ENCODE data around the gene GNB1L.
"Not testable (repeated sequence)": the region's sequence is repeated elsewhere in the genome, so short reads cannot be mapped to it uniquely, and the experiment has no call there.

The GNB1L gene

DNA sequence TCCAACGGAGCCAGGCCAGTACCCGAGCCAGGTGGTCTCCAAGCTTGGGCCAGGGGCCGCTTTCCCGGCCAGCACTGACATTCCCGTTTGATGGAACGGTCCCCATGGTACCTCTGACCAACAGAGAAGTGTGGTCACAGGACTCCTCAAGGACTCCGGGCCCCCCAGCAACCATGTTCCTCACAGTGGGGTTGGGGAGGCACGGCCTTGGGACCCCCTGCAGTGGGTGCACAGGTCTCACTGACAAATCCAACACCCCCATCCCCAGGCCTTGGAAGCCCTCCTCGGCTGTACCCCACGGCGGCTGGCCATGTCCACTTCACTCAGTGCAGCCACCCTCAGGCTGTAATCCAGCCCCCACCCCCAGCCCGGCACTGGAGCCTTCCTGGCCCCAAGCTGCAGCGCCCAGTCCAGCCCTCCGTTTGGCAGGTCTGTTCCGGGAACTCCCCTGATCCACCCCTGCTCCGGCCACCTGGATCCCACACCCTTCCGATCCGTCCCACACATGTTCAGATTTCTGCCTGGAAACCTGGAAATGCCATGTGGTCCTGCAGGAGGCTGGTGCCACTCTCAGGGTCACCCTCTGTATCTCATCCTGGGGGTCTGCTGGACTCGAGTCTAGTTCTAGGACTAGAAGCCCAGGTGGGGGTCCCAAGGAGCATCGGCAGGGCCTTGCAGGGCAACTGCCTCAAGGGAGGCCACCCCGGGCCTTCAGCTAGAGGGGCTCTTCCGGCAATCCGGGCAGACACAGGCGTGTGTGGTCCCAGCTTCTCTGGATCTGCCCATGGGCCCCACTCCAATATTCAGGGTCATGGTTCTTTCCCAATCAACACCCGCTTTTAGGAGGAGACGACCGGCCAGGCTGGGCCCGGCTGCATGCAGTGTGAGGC, 67.5 kb downstream of the GNB1L start:
- H3K4me3 ChIP-seq (ENCODE audit: low read length in 2 of 2): no peak overlapping the region
- peaks cover 0 to 5% of the 10 kb centered on the region in 2 donors for H3K27me3 ChIP-seq (ENCODE audit: control insufficient read depth in 1 of 2, insufficient read depth in 2 of 2, low read length in 2 of 2)
- no peak overlapping the region for H3K9ac ChIP-seq (ENCODE audit: low read length in 2 of 2)
- no peaks in the 10 kb centered on the region for H3K4me1 ChIP-seq (ENCODE audit: control insufficient read depth, insufficient read depth, low read length)
- peaks cover 0 to 6% of the 10 kb centered on the region in 2 donors for H3K9me3 ChIP-seq (ENCODE audit: control insufficient read depth in 2 of 2, low read length in 2 of 2)
- no peak overlapping the region for H3K27ac ChIP-seq (ENCODE audit: low read length)
- no peaks in the 10 kb centered on the region for H3K36me3 ChIP-seq (ENCODE audit: control insufficient read depth in 2 of 2, insufficient read depth in 2 of 2, low read length in 2 of 2)

DNA sequence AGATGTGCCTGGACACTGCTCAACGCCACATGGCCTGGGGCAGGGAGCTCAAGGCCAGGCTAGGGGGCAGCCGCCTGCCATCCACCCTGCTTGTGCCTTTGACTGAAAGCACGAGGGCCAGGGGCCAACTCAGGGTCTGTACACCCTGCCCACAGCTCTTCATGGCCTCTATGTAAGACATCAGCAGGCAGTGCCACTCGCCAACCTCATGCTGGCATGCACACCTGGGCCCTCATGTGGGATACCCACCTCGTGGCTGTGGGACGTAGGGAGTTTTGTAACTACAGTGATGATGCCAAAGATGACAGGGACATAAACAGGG, 68.4 kb downstream of the GNB1L start:
- H3K9ac ChIP-seq (ENCODE audit: low read length in 2 of 2): no peak overlapping the region

DNA sequence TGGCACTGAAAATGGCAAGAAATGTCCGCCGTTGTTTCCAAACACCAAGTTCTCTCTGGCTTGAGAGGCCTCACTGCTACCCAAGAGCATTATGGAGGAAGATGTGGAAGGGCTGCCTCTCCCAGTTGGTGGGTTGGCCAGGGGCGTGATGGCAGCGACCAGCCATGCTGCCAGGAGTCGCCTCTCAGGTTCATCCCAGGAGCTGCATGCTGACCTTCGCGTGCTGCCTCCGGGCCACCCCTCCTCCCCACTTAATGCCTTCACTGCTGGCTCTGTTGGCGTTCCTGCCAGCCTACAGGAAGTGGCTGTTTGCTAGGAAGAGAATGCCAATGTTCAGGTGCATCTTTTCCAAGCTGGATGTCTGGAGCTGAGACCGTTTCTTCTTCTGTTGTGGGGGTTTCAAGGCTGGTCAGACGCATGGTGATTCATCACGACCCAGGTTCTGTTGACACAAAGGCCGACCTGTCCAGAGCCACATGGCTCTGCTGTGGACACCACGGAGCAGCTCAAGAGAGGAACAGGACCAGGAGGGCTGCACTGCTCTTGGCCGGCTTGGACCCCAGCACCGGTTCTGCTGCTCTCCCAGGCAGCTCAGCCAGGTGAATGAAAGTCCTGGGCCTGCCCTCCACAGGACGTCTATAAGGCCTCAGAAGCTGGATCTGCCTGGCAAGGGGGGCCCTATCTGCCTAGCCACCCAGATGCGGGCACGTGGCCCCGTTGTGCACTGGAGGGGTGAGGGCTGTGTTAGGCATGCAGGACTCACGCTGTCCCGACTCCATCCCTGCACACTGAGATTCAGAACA, 69.0 kb downstream of the GNB1L start:
- Histone ChIP-seq H3K4me1 (ENCODE audit: control insufficient read depth, insufficient read depth, low read length) (no peaks in the 10 kb centered on the region), H3K9ac (ENCODE audit: low read length in 2 of 2) (no peak overlapping the region), H3K4me3 (ENCODE audit: low read length in 2 of 2) (no peak overlapping the region)

More for the DNA sequence above, 68.4 kb downstream of the GNB1L start:
- peaks cover 0 to 5% of the 10 kb centered on the region in 2 donors for H3K27me3 ChIP-seq (ENCODE audit: control insufficient read depth in 1 of 2, insufficient read depth in 2 of 2, low read length in 2 of 2)
- no peak overlapping the region for H3K27ac ChIP-seq (ENCODE audit: low read length)
- H3K9me3 ChIP-seq (ENCODE audit: control insufficient read depth in 2 of 2, low read length in 2 of 2): no peaks in the 10 kb centered on the region
- H3K36me3 ChIP-seq (ENCODE audit: control insufficient read depth in 2 of 2, insufficient read depth in 2 of 2, low read length in 2 of 2): no peaks in the 10 kb centered on the region
- no peak overlapping the region for H3K4me3 ChIP-seq (ENCODE audit: low read length in 2 of 2)
- no peaks in the 10 kb centered on the region for H3K4me1 ChIP-seq (ENCODE audit: control insufficient read depth, insufficient read depth, low read length)

DNA sequence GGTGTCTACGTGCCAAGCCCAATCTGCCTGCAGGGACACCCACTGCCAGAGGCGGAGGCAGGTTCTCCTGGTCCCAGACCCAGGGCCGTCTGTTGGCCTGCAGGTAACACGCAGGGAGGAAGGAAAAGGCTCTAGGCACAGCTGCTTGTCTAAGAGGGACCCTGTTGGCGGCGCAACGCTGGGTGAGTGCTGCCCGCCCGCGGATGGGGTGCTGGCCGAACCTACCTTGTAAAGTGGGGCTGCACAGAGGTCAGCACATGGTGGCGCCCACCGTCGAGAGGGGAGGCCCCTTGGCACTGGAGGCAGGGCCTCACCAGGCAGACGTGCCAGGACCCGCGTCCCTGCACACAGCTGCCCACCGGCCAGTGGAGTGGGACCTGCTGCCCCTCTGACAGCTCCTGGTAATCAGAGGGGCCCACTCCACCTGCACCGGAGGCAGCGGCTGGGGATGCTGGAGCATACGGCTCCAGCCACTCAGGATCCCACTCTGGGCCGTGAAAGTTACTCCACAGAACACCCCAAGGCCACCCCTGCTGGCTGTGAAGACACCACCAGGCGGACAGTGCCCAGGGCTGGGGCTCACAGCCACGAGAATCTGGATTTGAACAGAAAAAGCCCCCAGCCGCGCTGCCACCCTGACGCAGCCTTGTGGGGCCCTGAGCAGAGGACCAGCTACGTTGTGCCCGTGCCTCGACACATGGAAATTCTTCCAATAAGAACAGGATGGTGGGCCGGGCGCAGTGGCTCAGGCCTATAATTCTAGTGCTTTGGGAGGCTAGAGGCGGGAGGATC, 70.1 kb downstream of the GNB1L start:
- H3K9me3 ChIP-seq (ENCODE audit: control insufficient read depth in 2 of 2, low read length in 2 of 2): no peaks in the 10 kb centered on the region
- H3K4me3 ChIP-seq (ENCODE audit: low read length in 2 of 2): no peak overlapping the region
- H3K4me1 ChIP-seq (ENCODE audit: control insufficient read depth, insufficient read depth, low read length): no peaks in the 10 kb centered on the region
- H3K9ac ChIP-seq (ENCODE audit: low read length in 2 of 2): no peak overlapping the region
- no peak overlapping the region for H3K27ac ChIP-seq (ENCODE audit: low read length)
- H3K27me3 ChIP-seq (ENCODE audit: control insufficient read depth in 1 of 2, insufficient read depth in 2 of 2, low read length in 2 of 2): peaks cover 0 to 5% of the 10 kb centered on the region in 2 donors
- no peaks in the 10 kb centered on the region for H3K36me3 ChIP-seq (ENCODE audit: control insufficient read depth in 2 of 2, insufficient read depth in 2 of 2, low read length in 2 of 2)

More for the DNA sequence above, 69.0 kb downstream of the GNB1L start:
- no peaks in the 10 kb centered on the region for H3K9me3 ChIP-seq (ENCODE audit: control insufficient read depth in 2 of 2, low read length in 2 of 2)
- peaks cover 0 to 5% of the 10 kb centered on the region in 2 donors for H3K27me3 ChIP-seq (ENCODE audit: control insufficient read depth in 1 of 2, insufficient read depth in 2 of 2, low read length in 2 of 2)
- H3K27ac ChIP-seq (ENCODE audit: low read length): no peak overlapping the region
- H3K36me3 ChIP-seq (ENCODE audit: control insufficient read depth in 2 of 2, insufficient read depth in 2 of 2, low read length in 2 of 2): no peaks in the 10 kb centered on the region

DNA sequence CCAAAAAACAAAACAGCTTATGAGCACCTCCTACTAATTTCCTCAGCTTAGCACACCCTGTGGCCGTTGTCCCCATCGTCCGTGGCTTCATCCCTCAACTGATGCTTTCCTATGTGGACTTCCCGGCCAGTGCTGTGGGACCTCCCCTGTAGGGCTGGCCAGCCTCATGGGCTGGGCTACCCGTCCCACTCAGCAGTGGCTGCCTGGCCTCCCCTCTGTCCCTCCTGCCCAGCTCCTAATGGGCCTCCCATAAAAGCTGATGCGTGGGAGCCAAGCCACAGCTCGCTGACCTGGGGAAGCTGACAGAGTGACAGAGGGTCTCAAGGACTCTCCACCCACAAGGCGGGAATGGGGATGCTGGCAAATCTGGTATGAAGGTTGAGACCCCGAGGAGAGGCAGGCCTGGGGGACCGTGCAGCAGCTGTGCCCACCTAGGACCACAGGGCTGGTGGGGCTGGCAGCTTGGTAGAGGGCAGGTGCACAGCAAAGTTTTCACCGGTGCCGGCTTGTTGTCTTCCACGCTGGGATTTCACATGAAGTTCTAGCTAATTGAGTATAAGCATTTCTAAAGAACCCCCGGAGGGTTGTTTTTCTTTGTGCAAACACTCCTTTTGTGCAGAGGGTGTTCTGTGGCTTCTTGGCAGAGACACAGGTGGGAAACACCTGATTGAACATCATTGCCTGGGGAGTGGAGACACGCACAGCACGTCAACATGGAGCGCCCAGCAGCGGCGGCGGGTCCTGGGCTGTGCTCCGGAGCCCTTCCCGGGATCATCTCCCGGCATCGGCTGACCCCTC, 70.9 kb downstream of the GNB1L start:
- H3K27ac ChIP-seq (ENCODE audit: low read length): no peak overlapping the region
- no peaks in the 10 kb centered on the region for H3K9me3 ChIP-seq (ENCODE audit: control insufficient read depth in 2 of 2, low read length in 2 of 2)
- peaks cover 4 to 5% of the 10 kb centered on the region in 2 donors for H3K27me3 ChIP-seq (ENCODE audit: control insufficient read depth in 1 of 2, insufficient read depth in 2 of 2, low read length in 2 of 2)
- no peak overlapping the region for H3K4me3 ChIP-seq (ENCODE audit: low read length in 2 of 2)
- H3K9ac ChIP-seq (ENCODE audit: low read length in 2 of 2): no peak overlapping the region
- H3K4me1 ChIP-seq (ENCODE audit: control insufficient read depth, insufficient read depth, low read length): no peaks in the 10 kb centered on the region
- no peaks in the 10 kb centered on the region for H3K36me3 ChIP-seq (ENCODE audit: control insufficient read depth in 2 of 2, insufficient read depth in 2 of 2, low read length in 2 of 2)

DNA sequence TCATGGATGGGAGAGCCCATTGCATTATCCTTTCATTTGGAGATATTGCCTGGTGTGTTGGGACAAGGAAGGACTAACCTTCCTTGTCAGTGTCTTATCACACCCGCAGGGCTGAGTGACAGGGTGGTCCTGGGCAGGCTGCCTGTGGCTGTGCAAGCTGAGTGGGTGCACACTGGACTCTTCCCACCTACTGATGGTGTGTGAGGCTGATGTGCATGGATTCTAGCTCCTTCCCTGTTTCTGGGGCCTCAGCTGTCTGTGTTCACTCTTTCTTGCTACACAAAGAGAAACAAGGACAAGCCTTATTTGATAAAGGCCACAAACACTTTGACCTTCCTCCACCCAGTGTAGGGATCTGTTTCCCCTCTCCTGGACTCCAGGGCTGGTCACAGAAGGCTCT, 72.1 kb downstream of the GNB1L start:
- no peaks in the 10 kb centered on the region for H3K4me1 ChIP-seq (ENCODE audit: control insufficient read depth, insufficient read depth, low read length)

DNA sequence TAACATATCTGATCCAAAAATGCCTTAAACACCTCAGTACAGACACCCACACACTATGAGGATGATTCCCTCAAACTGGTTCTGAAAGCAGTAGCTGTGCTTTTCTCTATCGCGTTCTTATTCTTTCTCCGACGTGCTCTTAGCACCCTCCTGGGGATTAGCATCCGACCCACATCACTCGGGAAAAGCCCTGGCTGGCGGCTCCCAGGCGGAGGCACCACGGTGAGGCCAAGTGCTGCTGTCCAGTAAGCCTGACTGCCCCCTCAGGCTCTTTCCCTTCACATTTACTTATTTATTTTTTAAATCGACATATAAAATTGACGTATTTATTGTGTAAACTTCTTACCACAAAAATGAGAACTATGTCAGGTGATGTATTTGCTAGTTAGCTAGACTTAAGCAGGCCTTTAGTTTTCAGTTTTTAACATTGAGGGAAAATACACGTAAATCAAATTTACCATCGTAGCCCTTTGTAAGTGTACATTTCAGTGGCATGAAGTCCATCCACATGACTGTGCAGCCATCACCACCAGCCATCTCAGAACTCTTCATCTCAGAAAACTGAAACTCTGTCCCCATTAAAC, 74.9 kb downstream of the GNB1L start:
- H3K27ac ChIP-seq (ENCODE audit: low read length): no peak overlapping the region
- H3K4me3 ChIP-seq (ENCODE audit: low read length in 2 of 2): peak overlapping the region in 1 of 2 donors; percentile 40
- no peaks in the 10 kb centered on the region for H3K36me3 ChIP-seq (ENCODE audit: control insufficient read depth in 2 of 2, insufficient read depth in 2 of 2, low read length in 2 of 2)
- no peaks in the 10 kb centered on the region for H3K9me3 ChIP-seq (ENCODE audit: control insufficient read depth in 2 of 2, low read length in 2 of 2)
- peaks cover 2% of the 10 kb centered on the region for H3K4me1 ChIP-seq (ENCODE audit: control insufficient read depth, insufficient read depth, low read length)
- no peak overlapping the region for H3K9ac ChIP-seq (ENCODE audit: low read length in 2 of 2)
- H3K27me3 ChIP-seq (ENCODE audit: control insufficient read depth in 1 of 2, insufficient read depth in 2 of 2, low read length in 2 of 2): peaks cover 6 to 8% of the 10 kb centered on the region in 2 donors

More for the DNA sequence above, 72.1 kb downstream of the GNB1L start:
- Histone ChIP-seq H3K27ac (ENCODE audit: low read length) (no peak overlapping the region), H3K36me3 (ENCODE audit: control insufficient read depth in 2 of 2, insufficient read depth in 2 of 2, low read length in 2 of 2) (no peaks in the 10 kb centered on the region), H3K4me3 (ENCODE audit: low read length in 2 of 2) (no peak overlapping the region), H3K27me3 (ENCODE audit: control insufficient read depth in 1 of 2, insufficient read depth in 2 of 2, low read length in 2 of 2) (peaks cover 5% of the 10 kb centered on the region in 2 donors), H3K9ac (ENCODE audit: low read length in 2 of 2) (no peak overlapping the region), H3K9me3 (ENCODE audit: control insufficient read depth in 2 of 2, low read length in 2 of 2) (no peaks in the 10 kb centered on the region)

DNA sequence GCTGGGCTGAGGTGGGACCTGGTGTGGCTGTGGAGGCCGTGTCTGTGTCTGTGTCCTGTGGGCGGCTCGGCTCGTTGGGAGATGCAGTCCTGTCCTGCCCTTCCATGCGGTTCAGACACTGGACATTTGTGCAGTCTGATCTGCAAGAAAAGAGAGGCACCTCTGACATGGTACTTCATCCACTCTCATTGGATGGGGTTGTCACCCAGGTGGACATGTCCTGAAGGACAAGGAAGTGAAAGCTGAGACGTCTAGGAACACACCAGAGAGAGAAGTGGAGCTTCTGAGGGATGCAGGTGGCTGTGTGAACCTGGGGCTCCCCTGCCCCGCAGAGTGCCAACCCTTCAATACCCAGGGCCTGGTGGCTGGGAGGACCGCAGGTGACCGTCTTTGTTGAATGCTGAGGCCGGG, 75.7 kb downstream of the GNB1L start:
- no peak overlapping the region for H3K9ac ChIP-seq (ENCODE audit: low read length in 2 of 2)
- H3K9me3 ChIP-seq (ENCODE audit: control insufficient read depth in 2 of 2, low read length in 2 of 2): no peaks in the 10 kb centered on the region
- no peaks in the 10 kb centered on the region for H3K36me3 ChIP-seq (ENCODE audit: control insufficient read depth in 2 of 2, insufficient read depth in 2 of 2, low read length in 2 of 2)
- H3K4me1 ChIP-seq (ENCODE audit: control insufficient read depth, insufficient read depth, low read length): peaks cover 2% of the 10 kb centered on the region
- no peak overlapping the region for H3K4me3 ChIP-seq (ENCODE audit: low read length in 2 of 2)
- H3K27me3 ChIP-seq (ENCODE audit: control insufficient read depth in 1 of 2, insufficient read depth in 2 of 2, low read length in 2 of 2): peaks cover 6 to 8% of the 10 kb centered on the region in 2 donors
- no peak overlapping the region for H3K27ac ChIP-seq (ENCODE audit: low read length)

DNA sequence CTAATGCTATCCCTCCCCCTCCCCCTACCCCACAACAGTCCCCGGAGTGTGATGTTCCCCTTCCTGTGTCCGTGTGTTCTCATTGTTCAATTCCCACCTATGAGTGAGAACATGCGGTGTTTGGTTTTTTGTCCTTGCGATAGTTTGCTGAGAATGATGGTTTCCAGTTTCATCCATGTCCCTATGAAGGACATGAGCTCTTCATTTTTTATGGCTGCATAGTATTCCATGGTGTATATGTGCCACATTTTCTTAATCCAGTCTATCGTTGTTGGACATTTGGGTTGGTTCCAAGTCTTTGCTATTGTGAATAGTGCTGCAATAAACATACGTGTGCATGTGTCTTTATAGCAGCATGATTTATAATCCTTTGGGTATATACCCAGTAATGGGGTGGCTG, 77.5 kb downstream of the GNB1L start:
- H3K36me3 ChIP-seq (ENCODE audit: control insufficient read depth in 2 of 2, insufficient read depth in 2 of 2, low read length in 2 of 2); H3K4me3 ChIP-seq (ENCODE audit: low read length in 2 of 2); H3K9ac ChIP-seq (ENCODE audit: low read length in 2 of 2); H3K9me3 ChIP-seq (ENCODE audit: control insufficient read depth in 2 of 2, low read length in 2 of 2); H3K27ac ChIP-seq (ENCODE audit: low read length); H3K4me1 ChIP-seq (ENCODE audit: control insufficient read depth, insufficient read depth, low read length): not testable (repeated sequence)
- H3K27me3 ChIP-seq (ENCODE audit: control insufficient read depth in 1 of 2, insufficient read depth in 2 of 2, low read length in 2 of 2): peaks cover 10 to 17% of the 10 kb centered on the region in 2 donors

All from stomach smooth muscle (tissue), 2 donors.